ENCODE measurements around the gene CYP27C1. TPM values are rescaled to one million over a fixed set of nuclear protein-coding genes. Genes with fewer than 3 reads are reported as not detected.

The CYP27C1 gene
- total RNA-seq, 1 experiment from 2014 or later, result not detected

DNA sequence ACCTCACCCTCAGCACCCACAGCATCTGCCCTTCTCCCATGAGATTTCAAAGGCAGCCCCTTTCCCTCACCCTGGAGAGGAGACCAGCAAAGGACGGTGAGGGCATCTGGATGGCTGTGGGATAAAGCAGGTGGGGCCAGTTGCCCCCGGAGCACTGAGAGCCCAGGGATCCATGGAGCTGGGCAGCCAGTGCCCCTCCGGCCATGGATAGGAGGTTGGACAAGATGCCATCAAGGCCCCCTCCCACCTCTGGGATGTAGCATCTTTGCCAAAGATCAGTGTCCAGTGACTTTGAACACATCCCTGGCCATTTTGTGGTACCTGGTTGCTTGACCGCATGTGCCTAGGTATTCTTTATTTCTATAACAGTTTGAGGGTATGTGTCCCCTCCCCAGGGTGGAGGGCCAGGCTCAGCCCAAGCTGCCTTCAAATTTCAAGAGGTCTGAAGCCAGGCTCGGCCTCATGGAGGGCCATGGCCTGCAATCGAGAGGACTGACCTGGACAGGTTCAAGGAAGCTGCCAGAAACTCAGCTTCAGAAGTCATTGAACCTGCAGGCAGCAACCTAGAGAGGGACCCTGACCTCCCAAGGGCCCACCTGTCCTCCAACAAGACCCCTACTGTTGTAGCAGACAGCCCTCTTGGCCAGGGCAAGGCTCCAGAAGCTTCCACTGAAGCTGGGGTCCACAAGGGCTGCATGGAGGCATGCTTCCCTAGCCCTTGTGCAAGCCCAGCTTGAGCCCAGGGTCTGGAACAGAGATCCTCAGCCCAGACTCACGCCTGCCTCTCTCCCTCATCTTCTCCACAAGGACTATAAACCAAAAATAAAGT lies 57.6 kb downstream of the CYP27C1 start:
- Histone ChIP-seq H3K9ac (ENCODE audit: low read length) (no peak overlapping the region), H3K4me3 (replicated peaks in 1 of 2; ENCODE audit: low read depth in 1 of 2, low read length in 2 of 2) (no peak overlapping the region), H3K9me3 (ENCODE audit: control insufficient read depth in 1 of 2, insufficient read depth in 1 of 2, low read depth in 1 of 2, low read length in 2 of 2) (no peaks in the 10 kb centered on the region), H4K20me1 (ENCODE audit: insufficient read depth) (no peaks in the 10 kb centered on the region), H3K79me2 (ENCODE audit: insufficient read depth, low read length) (no peaks in the 10 kb centered on the region), H3K4me1 (ENCODE audit: control insufficient read depth in 1 of 2, insufficient read depth in 2 of 2, low read length in 2 of 2) (no peaks in the 10 kb centered on the region), H2AFZ (ENCODE audit: low read depth, low read length, poor library complexity, severe bottlenecking) (no peak overlapping the region), H3K36me3 (ENCODE audit: control insufficient read depth in 1 of 2, insufficient read depth in 2 of 2, low read length in 2 of 2) (no peaks in the 10 kb centered on the region), H3K9me2 (ENCODE audit: insufficient read depth) (no peaks in the 10 kb centered on the region), H3K4me2 (ENCODE audit: low read length) (no peak overlapping the region), H3K27me3 (ENCODE audit: insufficient read depth, low read length) (no peaks in the 10 kb centered on the region), H3K27ac (ENCODE audit: low read depth, low read length) (no peak overlapping the region)
- intact Hi-C loops (cut with micrococcal nuclease), result no loop called here
- ATAC-seq, result no peak
- CTCF ChIA-PET, result no interaction called here
- DNase-seq (ENCODE audit: low read depth, low spot score), result no peak
- TF ChIP-seq SRF (IDR thresholded peaks at IDR 0.05; ENCODE audit: low read depth) (no peak), ZFX (IDR thresholded peaks at IDR 0.05) (no peak), SIN3A (IDR thresholded peaks at IDR 0.05; ENCODE audit: low read depth) (no peak), CBX3 (IDR thresholded peaks at IDR 0.05; ENCODE audit: low read depth) (no peak), SP1 (IDR thresholded peaks at IDR 0.05; ENCODE audit: low read depth) (no peak), ELF1 (IDR thresholded peaks at IDR 0.05; ENCODE audit: borderline replicate concordance, low read depth) (no peak), POLR2AphosphoS5 (IDR thresholded peaks at IDR 0.05; ENCODE audit: low read depth, low read length) (no peak), POLR2A (IDR thresholded peaks at IDR 0.05; ENCODE audit: borderline replicate concordance, extremely low read depth, insufficient read depth, insufficient read length) (no peak), FOSL1 (IDR thresholded peaks at IDR 0.05; ENCODE audit: low read depth) (no peak), RAD21 (IDR thresholded peaks at IDR 0.05; ENCODE audit: low read depth) (no peak), ZNF274 (IDR thresholded peaks at IDR 0.05; ENCODE audit: low read depth, low read length) (no peak), EZH2 (IDR thresholded peaks at IDR 0.05) (no peak)
- TF ChIP-seq, protein P1, sequence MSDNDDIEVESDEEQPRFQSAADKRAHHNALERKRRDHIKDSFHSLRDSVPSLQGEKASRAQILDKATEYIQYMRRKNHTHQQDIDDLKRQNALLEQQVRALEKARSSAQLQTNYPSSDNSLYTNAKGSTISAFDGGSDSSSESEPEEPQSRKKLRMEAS (IDR thresholded peaks at IDR 0.05), result no peak
- TF ChIP-seq, protein P2, sequence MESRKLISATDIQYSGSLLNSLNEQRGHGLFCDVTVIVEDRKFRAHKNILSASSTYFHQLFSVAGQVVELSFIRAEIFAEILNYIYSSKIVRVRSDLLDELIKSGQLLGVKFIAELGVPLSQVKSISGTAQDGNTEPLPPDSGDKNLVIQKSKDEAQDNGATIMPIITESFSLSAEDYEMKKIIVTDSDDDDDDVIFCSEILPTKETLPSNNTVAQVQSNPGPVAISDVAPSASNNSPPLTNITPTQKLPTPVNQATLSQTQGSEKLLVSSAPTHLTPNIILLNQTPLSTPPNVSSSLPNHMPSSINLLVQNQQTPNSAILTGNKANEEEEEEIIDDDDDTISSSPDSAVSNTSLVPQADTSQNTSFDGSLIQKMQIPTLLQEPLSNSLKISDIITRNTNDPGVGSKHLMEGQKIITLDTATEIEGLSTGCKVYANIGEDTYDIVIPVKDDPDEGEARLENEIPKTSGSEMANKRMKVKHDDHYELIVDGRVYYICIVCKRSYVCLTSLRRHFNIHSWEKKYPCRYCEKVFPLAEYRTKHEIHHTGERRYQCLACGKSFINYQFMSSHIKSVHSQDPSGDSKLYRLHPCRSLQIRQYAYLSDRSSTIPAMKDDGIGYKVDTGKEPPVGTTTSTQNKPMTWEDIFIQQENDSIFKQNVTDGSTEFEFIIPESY (IDR thresholded peaks at IDR 0.05; ENCODE audit: extremely low read depth, insufficient replicate concordance, low read length), result no peak
- TF ChIP-seq, protein P3, sequence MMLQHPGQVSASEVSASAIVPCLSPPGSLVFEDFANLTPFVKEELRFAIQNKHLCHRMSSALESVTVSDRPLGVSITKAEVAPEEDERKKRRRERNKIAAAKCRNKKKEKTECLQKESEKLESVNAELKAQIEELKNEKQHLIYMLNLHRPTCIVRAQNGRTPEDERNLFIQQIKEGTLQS (IDR thresholded peaks at IDR 0.05), result no peak
- TF ChIP-seq, protein P4, sequence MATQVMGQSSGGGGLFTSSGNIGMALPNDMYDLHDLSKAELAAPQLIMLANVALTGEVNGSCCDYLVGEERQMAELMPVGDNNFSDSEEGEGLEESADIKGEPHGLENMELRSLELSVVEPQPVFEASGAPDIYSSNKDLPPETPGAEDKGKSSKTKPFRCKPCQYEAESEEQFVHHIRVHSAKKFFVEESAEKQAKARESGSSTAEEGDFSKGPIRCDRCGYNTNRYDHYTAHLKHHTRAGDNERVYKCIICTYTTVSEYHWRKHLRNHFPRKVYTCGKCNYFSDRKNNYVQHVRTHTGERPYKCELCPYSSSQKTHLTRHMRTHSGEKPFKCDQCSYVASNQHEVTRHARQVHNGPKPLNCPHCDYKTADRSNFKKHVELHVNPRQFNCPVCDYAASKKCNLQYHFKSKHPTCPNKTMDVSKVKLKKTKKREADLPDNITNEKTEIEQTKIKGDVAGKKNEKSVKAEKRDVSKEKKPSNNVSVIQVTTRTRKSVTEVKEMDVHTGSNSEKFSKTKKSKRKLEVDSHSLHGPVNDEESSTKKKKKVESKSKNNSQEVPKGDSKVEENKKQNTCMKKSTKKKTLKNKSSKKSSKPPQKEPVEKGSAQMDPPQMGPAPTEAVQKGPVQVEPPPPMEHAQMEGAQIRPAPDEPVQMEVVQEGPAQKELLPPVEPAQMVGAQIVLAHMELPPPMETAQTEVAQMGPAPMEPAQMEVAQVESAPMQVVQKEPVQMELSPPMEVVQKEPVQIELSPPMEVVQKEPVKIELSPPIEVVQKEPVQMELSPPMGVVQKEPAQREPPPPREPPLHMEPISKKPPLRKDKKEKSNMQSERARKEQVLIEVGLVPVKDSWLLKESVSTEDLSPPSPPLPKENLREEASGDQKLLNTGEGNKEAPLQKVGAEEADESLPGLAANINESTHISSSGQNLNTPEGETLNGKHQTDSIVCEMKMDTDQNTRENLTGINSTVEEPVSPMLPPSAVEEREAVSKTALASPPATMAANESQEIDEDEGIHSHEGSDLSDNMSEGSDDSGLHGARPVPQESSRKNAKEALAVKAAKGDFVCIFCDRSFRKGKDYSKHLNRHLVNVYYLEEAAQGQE (IDR thresholded peaks at IDR 0.05; ENCODE audit: low read depth), result no peak
- TF ChIP-seq, protein P5, sequence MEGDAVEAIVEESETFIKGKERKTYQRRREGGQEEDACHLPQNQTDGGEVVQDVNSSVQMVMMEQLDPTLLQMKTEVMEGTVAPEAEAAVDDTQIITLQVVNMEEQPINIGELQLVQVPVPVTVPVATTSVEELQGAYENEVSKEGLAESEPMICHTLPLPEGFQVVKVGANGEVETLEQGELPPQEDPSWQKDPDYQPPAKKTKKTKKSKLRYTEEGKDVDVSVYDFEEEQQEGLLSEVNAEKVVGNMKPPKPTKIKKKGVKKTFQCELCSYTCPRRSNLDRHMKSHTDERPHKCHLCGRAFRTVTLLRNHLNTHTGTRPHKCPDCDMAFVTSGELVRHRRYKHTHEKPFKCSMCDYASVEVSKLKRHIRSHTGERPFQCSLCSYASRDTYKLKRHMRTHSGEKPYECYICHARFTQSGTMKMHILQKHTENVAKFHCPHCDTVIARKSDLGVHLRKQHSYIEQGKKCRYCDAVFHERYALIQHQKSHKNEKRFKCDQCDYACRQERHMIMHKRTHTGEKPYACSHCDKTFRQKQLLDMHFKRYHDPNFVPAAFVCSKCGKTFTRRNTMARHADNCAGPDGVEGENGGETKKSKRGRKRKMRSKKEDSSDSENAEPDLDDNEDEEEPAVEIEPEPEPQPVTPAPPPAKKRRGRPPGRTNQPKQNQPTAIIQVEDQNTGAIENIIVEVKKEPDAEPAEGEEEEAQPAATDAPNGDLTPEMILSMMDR (IDR thresholded peaks at IDR 0.05 in 2 of 3, conservative IDR thresholded peaks at IDR 0.05 in 1 of 3; ENCODE audit: borderline replicate concordance in 1 of 3, insufficient read depth in 1 of 3, low read depth in 2 of 3, low read length in 2 of 3), result no peak
- no TSS peak for BruUV-seq (replicated peaks)
- POLR2A ChIA-PET, result no interaction called here
- RAD21 ChIA-PET (ENCODE audit: low non-redundant PET in 1 of 2, low total read pairs in 2 of 2, uncharacterized antibody in 2 of 2, unreplicated experiment in 2 of 2), result no interaction called here
